H1 (cell line): Measurements from ENCODE around the gene LIN54. TPM values are rescaled to one million over a fixed set of nuclear protein-coding genes. Genes with fewer than 3 reads are reported as not detected.

Experiments
- JUN ChIP-seq: IDR thresholded peaks from 2 replicates; pipeline ENCODE4 v1.6.1; 2011; ENCODE audit warnings: low read depth, mild to moderate bottlenecking, improper control_type of control experiment, low read length
- polyA plus RNA-seq, 7 experiments: library from polyadenylated mRNA; depleted of rRNA in 3 of 7; stranded (reverse) in 5 of 7; unstranded in 2 of 7; fragments of >200 nt in 5 of 7; fragments of 200-250 nt in 2 of 7; gene quantifications; 1 replicate in 5 of 7; 2 replicates in 1 of 7; 4 replicates in 1 of 7; pipeline versions ENCODE4 v1.2.1 to v1.2.3, GENCODE V29; 2011 to 2013; ENCODE audit warnings: missing spikeins in 2 of 7, mixed read lengths in 2 of 7
- total RNA-seq: library from RNA; stranded (reverse); fragmentation: NEBNext Ultra II Directional; extraction: Animal tissue kit (Norgen Biotek cat#: 25700); gene quantifications from 2 replicates; pipeline ENCODE4 v1.2.1, GENCODE V29; 2021

Gene LIN54
- total and polyA plus RNA-seq, 2 of the 8 experiments (the other 6 are each of a cell fraction or from before 2014, with no cell fraction given): 5.7 to 11.1 TPM

- TF ChIP-seq JUN: no peak
Measured at GRCh38 chr4:82983444-82983843, 27.2 kb downstream of the LIN54 start (continued).
